ENCODE data around the gene PGAP2.

- TF ChIP-seq CTCF (IDR thresholded peaks at IDR 0.05; ENCODE audit: insufficient read depth, low read depth, low read length) (peak; percentile 70), EZH2 (IDR thresholded peaks at IDR 0.05; ENCODE audit: insufficient read depth, low read length) (no peak)
Observed at GRCh38 chr11:3854977-3855807, 46.8 kb downstream of the PGAP2 start, which contains the start of gene STIM1.

All from astrocyte (in vitro differentiated cells and primary cell).